Karpas-422 (cell line): ENCODE results near the gene SNRPA. TPM values are rescaled to one million over a fixed set of nuclear protein-coding genes. Genes with fewer than 3 reads are reported as not detected.
A peak's percentile ranks its signal among the peaks of the same experiment; 100 is the strongest.

ENCODE experiments used
- DNase-seq: peaks from one replicate; pipeline ENCODE4 v3.0.0-alpha.2; 2015
- H2AFZ ChIP-seq: fragments of 200-600 bp; sonication (generic); 2 replicates; pipeline ENCODE4 v1.6.1; 2014; ENCODE audit warnings: antibody characterized with exemption, low read length, mixed read lengths
- H3K27ac ChIP-seq: fragments of 200-600 bp; sonication (generic); 2 replicates; pipeline ENCODE4 v1.5.1; 2014; ENCODE audit warnings: mild to moderate bottlenecking, low read length, moderate library complexity
- H3K27me3 ChIP-seq: fragments of 200-600 bp; sonication (generic); 2 replicates; pipeline ENCODE4 v1.6.1; 2014; ENCODE audit warnings: low read length, mixed read lengths
- H3K36me3 ChIP-seq: fragments of 200-600 bp; sonication (generic); 2 replicates; pipeline ENCODE4 v1.6.1; 2014; ENCODE audit warnings: low read length, mixed read lengths; ENCODE audit not compliant: insufficient read depth
- H3K4me1 ChIP-seq: fragments of 200-600 bp; sonication (generic); 2 replicates; pipeline ENCODE4 v1.6.1; 2014; ENCODE audit warnings: mild to moderate bottlenecking, low read length, mixed read lengths
- H3K4me2 ChIP-seq: fragments of 200-600 bp; sonication (generic); 2 replicates; pipeline ENCODE4 v1.6.1; 2014; ENCODE audit warnings: low read length, low read depth, mild to moderate bottlenecking; ENCODE audit not compliant: poor library complexity, severe bottlenecking
- H3K4me3 ChIP-seq: fragments of 200-600 bp; sonication (generic); 2 replicates; pipeline ENCODE4 v1.5.1; 2014; ENCODE audit warnings: mild to moderate bottlenecking, antibody characterized with exemption, low read length, mixed read lengths
- H3K79me2 ChIP-seq: fragments of 200-600 bp; sonication (generic); 2 replicates; pipeline ENCODE4 v1.6.1; 2014; ENCODE audit warnings: mild to moderate bottlenecking, low read length, mixed read lengths
- H3K9ac ChIP-seq: fragments of 200-600 bp; sonication (generic); 2 replicates; pipeline ENCODE4 v1.6.0; 2014; ENCODE audit warnings: low read length
- H3K9me2 ChIP-seq: fragments of 200-600 bp; sonication (generic), shearing (Covaris generic); replicated peaks from 2 replicates; pipeline ENCODE4 v1.6.0; 2014; ENCODE audit warnings: mild to moderate bottlenecking, low read length, moderate library complexity; ENCODE audit not compliant: insufficient read depth
- H3K9me3 ChIP-seq: fragments of 300-700, 200-600 bp; sonication (generic); 2 replicates; pipeline ENCODE4 v1.6.1; 2014; ENCODE audit warnings: low read length, mixed read lengths
- H4K20me1 ChIP-seq: fragments of 200-600 bp; sonication (generic); 2 replicates; pipeline ENCODE4 v1.6.1; 2014; ENCODE audit warnings: mild to moderate bottlenecking, antibody characterized with exemption, low read length, low read depth; ENCODE audit not compliant: insufficient read depth
- total RNA-seq: library from RNA; depleted of rRNA; stranded (reverse); fragments of >200 nt; shearing (Covaris generic); gene quantifications from 2 replicates; pipeline ENCODE4 v1.2.3, GENCODE V29; 2014; ENCODE audit warnings: low replicate concordance

The SNRPA gene
- total RNA-seq, 1 experiment from 2014 or later: 136 TPM

DNA sequence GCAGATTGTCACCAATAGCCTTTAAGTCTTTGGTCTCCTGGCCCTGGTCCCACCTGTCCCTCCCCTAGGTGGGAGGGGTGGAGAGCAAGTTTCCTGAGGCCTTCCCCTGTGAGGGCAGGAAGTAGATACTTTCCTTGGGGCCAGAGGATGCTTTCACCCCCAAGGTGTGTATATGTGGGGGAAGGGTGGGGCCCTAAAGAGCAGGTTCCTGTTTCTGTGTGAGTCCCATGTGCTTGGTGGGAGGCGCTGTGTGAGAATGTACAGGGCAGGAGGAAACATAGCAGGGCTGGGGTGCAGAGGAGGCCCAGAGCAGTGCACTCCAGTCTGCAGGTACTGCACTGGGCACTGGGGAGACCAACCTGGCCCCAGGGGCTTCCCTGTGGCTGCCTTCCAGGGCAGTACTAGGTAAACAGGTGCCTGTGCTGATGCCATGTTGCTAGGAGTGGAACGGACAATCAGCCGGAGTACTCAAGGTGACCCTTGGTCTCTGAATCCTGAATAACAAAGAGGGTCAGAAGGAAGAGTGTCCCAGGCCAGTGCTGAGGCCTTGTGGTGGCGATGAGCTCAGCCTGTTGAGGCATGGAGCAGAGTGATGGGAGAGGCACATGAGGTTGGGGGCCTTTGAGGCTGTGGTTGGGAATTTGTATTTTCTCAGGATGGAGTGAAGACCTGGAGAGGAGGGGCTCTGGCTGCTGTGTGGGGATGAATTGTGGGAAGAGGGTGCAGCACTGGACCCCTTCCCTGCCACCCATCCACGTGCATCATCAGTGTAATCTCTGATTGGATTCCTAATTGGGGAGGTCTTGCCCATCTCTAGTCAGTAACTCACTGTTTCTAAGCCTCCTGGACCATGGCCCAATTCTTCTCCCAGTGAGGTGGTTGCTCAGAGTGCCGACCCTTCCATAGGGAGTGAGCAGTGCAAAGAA is 53.1 kb downstream of the SNRPA start:
- Histone ChIP-seq H3K27ac (peak overlapping the region; percentile 82), H3K9ac (peak overlapping the region; percentile 68), H3K9me2 (no peaks in the 10 kb centered on the region), H3K79me2 (peaks cover 69% of the 10 kb centered on the region), H3K36me3 (peaks cover 8% of the 10 kb centered on the region), H4K20me1 (peaks cover 60% of the 10 kb centered on the region), H3K9me3 (no peaks in the 10 kb centered on the region), H3K4me1 (peaks cover 69% of the 10 kb centered on the region), H3K4me3 (peak overlapping the region; percentile 53; the same call in 1 of the 2 replicates), H3K27me3 (no peaks in the 10 kb centered on the region), H2AFZ (no peak overlapping the region), H3K4me2 (peak overlapping the region; percentile 85)
- DNase-seq: peak; percentile 91

DNA sequence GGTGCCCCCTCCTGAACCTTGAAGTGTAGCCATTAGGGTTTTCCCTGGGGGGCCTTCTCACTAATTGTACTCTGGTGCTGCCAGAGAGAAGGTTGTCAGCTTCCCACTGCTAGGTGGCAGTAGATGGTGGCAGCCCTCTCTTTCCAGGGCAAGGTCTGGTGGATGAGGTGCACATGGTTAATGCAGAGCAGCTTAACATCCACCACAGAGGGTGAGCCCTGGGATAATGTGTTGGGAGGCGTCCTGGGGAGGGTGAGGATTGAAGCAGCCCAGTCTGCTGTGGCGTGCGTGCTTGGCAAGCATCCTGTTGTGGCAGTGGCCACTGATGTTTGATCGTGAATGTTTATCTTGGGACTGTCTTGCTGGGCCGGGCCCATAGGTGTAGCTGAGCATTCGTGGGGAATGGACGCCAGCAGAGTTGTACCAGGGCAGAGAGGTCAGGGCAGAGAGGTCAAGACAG is 53.8 kb downstream of the SNRPA start:
- Histone ChIP-seq H3K27me3 (no peaks in the 10 kb centered on the region), H3K9ac (peak overlapping the region; percentile 68), H2AFZ (no peak overlapping the region), H4K20me1 (peaks cover 60% of the 10 kb centered on the region), H3K4me1 (peaks cover 69% of the 10 kb centered on the region), H3K9me2 (no peaks in the 10 kb centered on the region), H3K27ac (peak overlapping the region; percentile 82), H3K4me2 (peak overlapping the region; percentile 85), H3K36me3 (peaks cover 8% of the 10 kb centered on the region), H3K9me3 (no peaks in the 10 kb centered on the region), H3K4me3 (no peak overlapping the region), H3K79me2 (peaks cover 64% of the 10 kb centered on the region)
- DNase-seq: peak; percentile 59

DNA sequence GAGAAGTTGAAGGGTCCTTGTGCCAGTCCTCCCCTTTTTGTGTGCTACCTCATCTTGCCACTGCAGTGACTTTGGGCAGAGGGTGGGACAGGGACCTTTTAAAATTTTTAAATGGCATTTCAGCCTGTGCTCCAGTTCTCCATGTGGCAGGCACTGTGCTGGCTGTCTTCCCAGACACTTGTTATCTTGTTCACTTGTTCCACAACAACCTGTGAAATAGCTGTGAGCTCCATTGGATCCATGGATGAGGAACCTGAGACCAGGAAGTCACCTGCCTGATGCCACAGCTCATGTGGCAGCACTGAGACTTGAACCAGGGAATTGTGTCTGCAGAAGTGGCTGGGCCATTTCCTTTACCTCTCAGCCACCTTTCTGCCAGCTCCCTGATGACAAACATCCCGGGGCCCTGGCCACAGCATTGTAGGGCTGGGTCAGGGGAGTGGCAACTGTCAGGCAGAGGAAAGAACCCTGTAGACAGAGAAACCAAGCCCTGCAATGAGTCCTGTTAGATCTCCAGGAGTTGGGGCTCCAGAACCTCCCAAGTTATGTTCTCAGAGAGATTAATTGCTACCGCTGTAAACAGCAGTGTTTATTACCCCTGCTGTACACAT is 54.4 kb downstream of the SNRPA start:
- Histone ChIP-seq H3K4me1 (peaks cover 64% of the 10 kb centered on the region), H3K36me3 (peaks cover 8% of the 10 kb centered on the region), H2AFZ (no peak overlapping the region), H3K4me3 (no peak overlapping the region), H3K79me2 (peaks cover 58% of the 10 kb centered on the region), H3K27ac (peak overlapping the region; percentile 82; the same call in 1 of the 2 replicates), H3K27me3 (no peaks in the 10 kb centered on the region), H3K9me3 (no peaks in the 10 kb centered on the region), H3K9me2 (no peaks in the 10 kb centered on the region), H4K20me1 (peaks cover 54% of the 10 kb centered on the region), H3K9ac (peak overlapping the region; percentile 21; the same call in 1 of the 2 replicates), H3K4me2 (no peak overlapping the region)
- no peak for DNase-seq

DNA sequence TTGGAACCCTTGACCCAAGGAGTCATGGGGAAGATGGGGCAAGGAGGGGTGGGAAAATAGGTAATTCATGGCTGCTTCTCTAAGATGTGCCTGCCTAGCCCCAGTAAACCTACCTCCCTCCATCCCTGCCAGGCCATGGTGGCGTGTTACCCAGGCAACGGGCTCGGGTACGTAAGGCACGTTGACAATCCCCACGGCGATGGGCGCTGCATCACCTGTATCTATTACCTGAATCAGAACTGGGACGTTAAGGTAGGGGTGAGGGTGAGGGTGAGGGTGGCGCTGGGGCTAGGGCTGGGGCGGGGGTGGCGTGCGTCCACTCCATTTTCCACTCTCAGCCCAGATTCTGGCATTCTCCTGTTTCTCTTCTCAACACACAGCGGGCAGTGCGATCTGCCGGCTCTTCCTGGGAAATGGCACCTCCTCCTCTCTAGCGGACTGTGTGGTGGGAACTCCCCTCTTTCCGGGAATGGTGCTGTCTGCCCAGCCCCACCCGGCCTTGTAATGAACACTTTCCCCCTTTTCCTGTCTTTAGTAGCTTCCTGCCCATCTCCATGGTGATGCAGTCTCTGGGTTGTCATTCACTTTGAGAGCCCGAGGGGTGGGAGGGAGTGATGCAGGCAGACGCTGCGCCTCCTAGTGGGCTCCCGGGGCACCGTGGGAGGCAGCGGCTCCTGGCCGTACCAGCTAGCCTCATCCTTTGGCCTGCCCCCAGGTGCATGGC is 55.6 kb downstream of the SNRPA start:
- Histone ChIP-seq H3K79me2 (peaks cover 47% of the 10 kb centered on the region), H3K4me3 (no peak overlapping the region), H4K20me1 (peaks cover 44% of the 10 kb centered on the region; the same call in 1 of the 2 replicates), H3K9ac (no peak overlapping the region), H3K9me2 (no peaks in the 10 kb centered on the region), H3K27ac (no peak overlapping the region), H3K27me3 (no peaks in the 10 kb centered on the region), H3K9me3 (no peaks in the 10 kb centered on the region), H3K4me1 (peaks cover 57% of the 10 kb centered on the region), H3K4me2 (no peak overlapping the region), H2AFZ (no peak overlapping the region), H3K36me3 (peaks cover 4% of the 10 kb centered on the region; the same call in 1 of the 2 replicates)
- DNase-seq: peak; percentile 89

DNA sequence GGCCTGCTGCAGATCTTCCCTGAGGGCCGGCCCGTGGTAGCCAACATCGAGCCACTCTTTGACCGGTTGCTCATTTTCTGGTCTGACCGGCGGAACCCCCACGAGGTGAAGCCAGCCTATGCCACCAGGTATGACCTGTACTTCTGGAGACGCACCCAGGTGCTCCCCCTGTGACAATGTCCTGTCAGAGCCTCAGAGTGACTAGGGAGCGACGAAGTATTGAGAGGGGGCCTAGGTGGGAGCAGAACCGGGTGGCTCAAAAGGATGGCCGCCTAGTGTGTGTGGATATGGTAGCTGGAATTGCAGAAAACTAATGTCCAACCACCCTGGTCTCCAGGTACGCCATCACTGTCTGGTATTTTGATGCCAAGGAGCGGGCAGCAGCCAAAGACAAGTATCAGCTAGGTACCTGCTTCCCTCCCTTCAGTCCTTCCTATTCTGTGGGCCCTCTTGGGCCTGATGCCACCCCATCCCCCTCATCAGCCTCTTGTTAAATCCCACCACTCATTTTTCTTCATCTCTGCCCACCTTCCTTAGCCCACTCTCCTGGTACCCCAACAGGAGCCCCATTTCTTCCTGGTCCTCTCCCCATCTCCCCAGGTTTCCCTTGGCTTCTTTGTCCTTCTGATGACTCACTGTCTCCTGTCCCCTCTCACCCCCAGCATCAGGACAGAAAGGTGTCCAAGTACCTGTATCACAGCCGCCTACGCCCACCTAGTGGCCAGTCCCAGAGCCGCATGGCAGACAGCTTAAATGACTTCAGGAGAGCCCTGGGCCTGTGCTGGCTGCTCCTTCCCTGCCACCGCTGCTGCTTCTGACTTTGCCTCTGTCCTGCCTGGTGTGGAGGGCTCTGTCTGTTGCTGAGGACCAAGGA is 56.4 kb downstream of the SNRPA start:
- no peaks in the 10 kb centered on the region for H3K27me3 ChIP-seq
- H3K27ac ChIP-seq: no peak overlapping the region
- H3K36me3 ChIP-seq: peaks cover 4% of the 10 kb centered on the region; the same call in 1 of the 2 replicates
- H4K20me1 ChIP-seq: peaks cover 43% of the 10 kb centered on the region; the same call in 1 of the 2 replicates
- DNase-seq: no peak
- no peaks in the 10 kb centered on the region for H3K9me3 ChIP-seq
- H3K9me2 ChIP-seq: no peaks in the 10 kb centered on the region
- no peak overlapping the region for H3K4me3 ChIP-seq
- no peak overlapping the region for H3K4me2 ChIP-seq
- peaks cover 39% of the 10 kb centered on the region for H3K79me2 ChIP-seq
- no peak overlapping the region for H3K9ac ChIP-seq
- H3K4me1 ChIP-seq: peaks cover 49% of the 10 kb centered on the region
- H2AFZ ChIP-seq: no peak overlapping the region

DNA sequence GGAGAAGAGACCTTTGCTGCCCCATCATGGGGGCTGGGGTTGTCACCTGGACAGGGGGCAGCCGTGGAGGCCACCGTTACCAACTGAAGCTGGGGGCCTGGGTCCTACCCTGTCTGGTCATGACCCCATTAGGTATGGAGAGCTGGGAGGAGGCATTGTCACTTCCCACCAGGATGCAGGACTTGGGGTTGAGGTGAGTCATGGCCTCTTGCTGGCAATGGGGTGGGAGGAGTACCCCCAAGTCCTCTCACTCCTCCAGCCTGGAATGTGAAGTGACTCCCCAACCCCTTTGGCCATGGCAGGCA is 57.0 kb downstream of the SNRPA start:
- no peak overlapping the region for H3K27ac ChIP-seq
- H3K27me3 ChIP-seq: no peaks in the 10 kb centered on the region
- H3K36me3 ChIP-seq: peaks cover 4% of the 10 kb centered on the region; the same call in 1 of the 2 replicates
- peaks cover 38% of the 10 kb centered on the region; the same call in 1 of the 2 replicates for H4K20me1 ChIP-seq
- H3K79me2 ChIP-seq: peaks cover 34% of the 10 kb centered on the region
- H3K4me2 ChIP-seq: no peak overlapping the region
- H3K9me2 ChIP-seq: no peaks in the 10 kb centered on the region
- no peak overlapping the region for H2AFZ ChIP-seq
- H3K9ac ChIP-seq: no peak overlapping the region
- H3K4me1 ChIP-seq: peaks cover 43% of the 10 kb centered on the region
- H3K4me3 ChIP-seq: no peak overlapping the region
- no peak for DNase-seq
- H3K9me3 ChIP-seq: no peaks in the 10 kb centered on the region

DNA sequence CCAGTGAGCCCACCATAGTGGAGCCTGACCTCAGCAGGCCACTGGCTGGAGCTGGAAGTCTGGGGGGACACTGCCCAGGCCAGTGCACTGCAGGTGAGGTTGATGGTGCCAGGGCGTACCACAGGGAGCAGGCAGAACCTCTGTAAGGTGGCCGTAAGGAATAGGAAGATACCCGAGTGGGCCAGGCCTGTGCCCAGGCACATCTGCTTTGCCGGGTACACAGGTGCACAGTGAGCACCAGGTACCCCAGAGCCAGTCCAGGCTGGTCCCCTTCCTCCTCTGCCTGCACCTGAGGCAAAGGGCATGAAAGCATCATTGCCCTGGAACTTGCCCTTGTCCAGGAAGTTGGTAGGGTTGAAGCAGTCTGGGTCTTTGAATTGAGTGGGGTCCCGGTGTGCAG is 57.5 kb downstream of the SNRPA start:
- no peak overlapping the region for H3K4me2 ChIP-seq
- peaks cover 28% of the 10 kb centered on the region for H3K79me2 ChIP-seq
- H3K27me3 ChIP-seq: no peaks in the 10 kb centered on the region
- H3K9ac ChIP-seq: no peak overlapping the region
- no peak for DNase-seq
- no peak overlapping the region for H3K4me3 ChIP-seq
- no peak overlapping the region for H3K27ac ChIP-seq
- peaks cover 38% of the 10 kb centered on the region for H3K4me1 ChIP-seq
- H3K9me3 ChIP-seq: no peaks in the 10 kb centered on the region
- no peaks in the 10 kb centered on the region for H3K9me2 ChIP-seq
- H2AFZ ChIP-seq: no peak overlapping the region
- peaks cover 32% of the 10 kb centered on the region; the same call in 1 of the 2 replicates for H4K20me1 ChIP-seq
- H3K36me3 ChIP-seq: peaks cover 4% of the 10 kb centered on the region; the same call in 1 of the 2 replicates
